HepG2 (cell line): Measurements from ENCODE around the gene ZNF189. TPM values are rescaled to one million over a fixed set of nuclear protein-coding genes. Genes with fewer than 3 reads are reported as not detected.

Experiments
- BRCA1 ChIP-seq: sonication (generic); formaldehyde crosslinking; IDR thresholded peaks from 2 replicates; pipeline ENCODE4 v1.4.0; 2020; ENCODE audit warnings: missing genetic modification reagents
- ELF1 ChIP-seq: sonication (generic); formaldehyde crosslinking; IDR thresholded peaks from 2 replicates; pipeline ENCODE4 v1.4.0; 2020; ENCODE audit warnings: missing genetic modification reagents
- ERF ChIP-seq: IDR thresholded peaks from 2 replicates; pipeline ENCODE4 v1.6.1; 2018; ENCODE audit warnings: missing biosample characterization, missing genetic modification reagents
- FOSL2 ChIP-seq: sonication (generic); formaldehyde crosslinking; IDR thresholded peaks from 2 replicates; pipeline ENCODE4 v1.4.0; 2020; ENCODE audit warnings: missing genetic modification reagents
- FOXK2 ChIP-seq: fragments of 450-650 bp; IDR thresholded peaks from 2 replicates; pipeline ENCODE4 v1.6.1; 2016
- JUNB ChIP-seq: sonication (generic); formaldehyde crosslinking; IDR thresholded peaks from 2 replicates; pipeline ENCODE4 v1.8.0; 2022; ENCODE audit warnings: missing genetic modification reagents, mild to moderate bottlenecking, borderline replicate concordance
- KAT2B ChIP-seq: fragments of 150-350 bp; IDR thresholded peaks from 2 replicates; pipeline ENCODE4 v1.6.1; 2014; ENCODE audit warnings: low read depth, low read length, borderline replicate concordance
- RBFOX2 ChIP-seq: fragments of 200-400 bp; formaldehyde crosslinking; IDR thresholded peaks from 2 replicates; pipeline ENCODE4 v1.6.1; 2017; ENCODE audit warnings: low read depth, mild to moderate bottlenecking, low read length
- SOX13 ChIP-seq, 3 experiments: fragments of 450-650 bp in 1 of 3; sonication (generic) in 1 of 3; formaldehyde crosslinking in 1 of 3; IDR thresholded peaks in 2 of 3; conservative IDR thresholded peaks in 1 of 3; 2 replicates each; pipeline versions ENCODE4 v1.5.0 to v1.6.1; 2016 to 2020; ENCODE audit warnings: antibody characterized with exemption in 1 of 3, mild to moderate bottlenecking in 1 of 3, missing compliant biosample characterization in 1 of 3, missing genetic modification reagents in 1 of 3, moderate library complexity in 1 of 3
- ZBTB20 ChIP-seq: sonication (generic); formaldehyde crosslinking; IDR thresholded peaks from 2 replicates; pipeline ENCODE4 v1.8.1; 2023; ENCODE audit warnings: missing genetic modification reagents, low read depth, mild to moderate bottlenecking, borderline replicate concordance
- ZNF251 ChIP-seq: sonication (generic); formaldehyde crosslinking; IDR thresholded peaks from 2 replicates; pipeline ENCODE4 v1.9.0; 2021; ENCODE audit warnings: mild to moderate bottlenecking, missing genetic modification reagents
- ZNF329 ChIP-seq: sonication (generic); formaldehyde crosslinking; IDR thresholded peaks from 2 replicates; pipeline ENCODE4 v1.9.0; 2021; ENCODE audit warnings: low read depth, mild to moderate bottlenecking, missing genetic modification reagents
- ZNF331 ChIP-seq: sonication (generic); formaldehyde crosslinking; IDR thresholded peaks from 2 replicates; pipeline ENCODE4 v1.4.0; 2020; ENCODE audit warnings: missing genetic modification reagents
- ZNF550 ChIP-seq: sonication (generic); formaldehyde crosslinking; IDR thresholded peaks from 2 replicates; pipeline ENCODE4 v1.4.0; 2020; ENCODE audit warnings: mild to moderate bottlenecking, missing genetic modification reagents, borderline replicate concordance
- ZNF558 ChIP-seq: sonication (generic); formaldehyde crosslinking; IDR thresholded peaks from 2 replicates; pipeline ENCODE4 v1.9.0; 2022; ENCODE audit warnings: mild to moderate bottlenecking, missing genetic modification reagents, borderline replicate concordance
- ZNF569 ChIP-seq: sonication (generic); formaldehyde crosslinking; IDR thresholded peaks from 2 replicates; pipeline ENCODE4 v1.5.0; 2020; ENCODE audit warnings: mild to moderate bottlenecking, missing genetic modification reagents, moderate library complexity, borderline replicate concordance
- ZSCAN31 ChIP-seq: sonication (generic); formaldehyde crosslinking; IDR thresholded peaks from 2 replicates; pipeline ENCODE4 v1.5.0; 2020; ENCODE audit warnings: low read depth, mild to moderate bottlenecking, missing genetic modification reagents
- polyA plus RNA-seq, 8 experiments: library from polyadenylated mRNA; depleted of rRNA in 3 of 8; stranded (reverse) in 7 of 8; unstranded in 1 of 8; fragments of >200 nt; fragmentation: Illumina TruSeq in 4 of 8; extraction: Trizol in 4 of 8; gene quantifications; 2 replicates each; pipeline versions ENCODE4 v1.2.1 to v1.2.3, GENCODE V29; 2011 to 2016; ENCODE audit warnings: low read depth in 4 of 8, missing spikeins in 1 of 8, mixed read lengths in 1 of 8; ENCODE audit not compliant: insufficient read depth in 1 of 8
- total RNA-seq, 5 experiments: library from RNA; depleted of rRNA; stranded (reverse); fragments of >200 nt; fragmentation: Illumina TruSeq; extraction: Trizol; gene quantifications; 2 replicates each; pipeline ENCODE4 v1.2.3, GENCODE V29; 2016; ENCODE audit warnings: low read depth in 1 of 5
- TF ChIP-seq, protein P1 (sequence below): sonication (generic); formaldehyde crosslinking; conservative IDR thresholded peaks from 2 replicates; pipeline ENCODE4 v1.5.0; 2020; ENCODE audit warnings: missing genetic modification reagents
- TF ChIP-seq, protein P2 (sequence below): IDR thresholded peaks from 2 replicates; pipeline ENCODE4 v1.4.0; 2020; ENCODE audit warnings: mild to moderate bottlenecking, missing genetic modification reagents
- TF ChIP-seq, protein P3 (sequence below): sonication (generic); formaldehyde crosslinking; IDR thresholded peaks from 2 replicates; pipeline ENCODE4 v1.5.0; 2020; ENCODE audit warnings: mild to moderate bottlenecking, low read depth, missing genetic modification reagents, borderline replicate concordance
- TF ChIP-seq, protein P4 (sequence below): sonication (generic); formaldehyde crosslinking; conservative IDR thresholded peaks from 2 replicates; pipeline ENCODE4 v1.8.0; 2022; ENCODE audit warnings: low read depth, missing genetic modification reagents

Gene ZNF189
- total and polyA plus RNA-seq, 2 of the 13 experiments (the other 11 are each of a cell fraction or from before 2014, with no cell fraction given): 8.4 to 50.0 TPM

DNA sequence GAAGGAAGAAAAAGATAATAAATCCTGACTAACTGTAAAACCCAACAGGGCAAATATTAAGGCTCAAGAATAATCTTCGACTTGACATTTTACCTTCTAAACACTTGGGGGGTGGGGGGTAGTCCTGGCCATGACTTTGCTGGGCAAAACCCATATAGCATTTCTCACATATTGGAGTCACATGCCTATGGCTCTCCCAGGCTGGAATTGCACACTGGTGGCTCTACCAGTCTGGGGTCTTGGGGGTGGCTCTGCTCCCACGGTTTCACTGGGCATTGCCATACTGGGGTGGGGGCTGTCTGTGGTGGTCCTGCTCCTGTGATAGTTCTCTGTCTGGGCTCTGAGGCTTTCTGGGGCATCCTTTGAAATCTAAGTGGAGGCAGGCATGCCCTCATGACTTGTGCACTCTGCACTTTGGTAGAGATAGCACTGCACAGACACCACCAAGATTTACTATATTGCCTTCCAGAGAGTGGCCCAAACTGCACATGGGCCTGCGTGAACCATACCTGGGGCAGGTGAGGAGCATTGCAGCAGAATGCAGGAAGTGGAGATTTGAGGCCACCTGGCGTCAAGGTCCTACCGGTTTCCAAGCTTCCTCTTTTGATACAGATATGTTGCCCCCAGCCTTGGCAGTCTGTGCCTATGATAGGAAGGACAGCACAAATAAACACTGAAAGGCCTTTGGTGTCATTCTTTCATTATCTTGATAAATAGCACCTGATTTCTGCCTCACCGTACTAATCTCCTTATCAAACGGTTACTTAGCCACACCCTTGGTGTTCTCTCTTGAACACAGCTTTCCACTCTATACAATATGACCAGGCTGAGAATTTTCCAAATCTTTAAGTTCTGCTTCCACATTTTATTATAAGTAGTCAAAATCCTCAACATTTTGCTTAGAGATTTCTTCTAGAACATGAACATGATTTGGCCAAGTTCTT lies 43.6 kb upstream of the ZNF189 start (continued):
- TF ChIP-seq, protein P1, sequence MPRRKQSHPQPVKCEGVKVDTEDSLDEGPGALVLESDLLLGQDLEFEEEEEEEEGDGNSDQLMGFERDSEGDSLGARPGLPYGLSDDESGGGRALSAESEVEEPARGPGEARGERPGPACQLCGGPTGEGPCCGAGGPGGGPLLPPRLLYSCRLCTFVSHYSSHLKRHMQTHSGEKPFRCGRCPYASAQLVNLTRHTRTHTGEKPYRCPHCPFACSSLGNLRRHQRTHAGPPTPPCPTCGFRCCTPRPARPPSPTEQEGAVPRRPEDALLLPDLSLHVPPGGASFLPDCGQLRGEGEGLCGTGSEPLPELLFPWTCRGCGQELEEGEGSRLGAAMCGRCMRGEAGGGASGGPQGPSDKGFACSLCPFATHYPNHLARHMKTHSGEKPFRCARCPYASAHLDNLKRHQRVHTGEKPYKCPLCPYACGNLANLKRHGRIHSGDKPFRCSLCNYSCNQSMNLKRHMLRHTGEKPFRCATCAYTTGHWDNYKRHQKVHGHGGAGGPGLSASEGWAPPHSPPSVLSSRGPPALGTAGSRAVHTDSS: no peak
- TF ChIP-seq JUNB (CRISPR knock-in tag) (no peak), ZNF558 (no peak), ZNF569 (CRISPR knock-in tag) (no peak), FOXK2 (no peak), ELF1 (CRISPR knock-in tag) (no peak), ZSCAN31 (CRISPR knock-in tag) (no peak; the same call in 1 of the 2 replicates), ERF (CRISPR knock-in tag) (no peak), KAT2B (no peak), ZNF331 (CRISPR knock-in tag) (no peak), ZNF550 (CRISPR knock-in tag) (no peak; the same call in 1 of the 2 replicates), ZBTB20 (CRISPR knock-in tag) (0 out of 2 replicates have a peak, but pooled peaks have one; percentile 47), BRCA1 (CRISPR knock-in tag) (no peak), RBFOX2 (no peak), ZNF251 (CRISPR knock-in tag) (no peak), SOX13 (IDR thresholded peaks at IDR 0.05) (no peak; the same call in 1 of the 2 replicates), SOX13 (CRISPR knock-in tag; conservative IDR thresholded peaks at IDR 0.05 in 1 of 2, IDR thresholded peaks at IDR 0.05 in 1 of 2) (no peak), FOSL2 (no peak; the same call in 1 of the 2 replicates), ZNF329 (CRISPR knock-in tag) (no peak)
- TF ChIP-seq, protein P2, sequence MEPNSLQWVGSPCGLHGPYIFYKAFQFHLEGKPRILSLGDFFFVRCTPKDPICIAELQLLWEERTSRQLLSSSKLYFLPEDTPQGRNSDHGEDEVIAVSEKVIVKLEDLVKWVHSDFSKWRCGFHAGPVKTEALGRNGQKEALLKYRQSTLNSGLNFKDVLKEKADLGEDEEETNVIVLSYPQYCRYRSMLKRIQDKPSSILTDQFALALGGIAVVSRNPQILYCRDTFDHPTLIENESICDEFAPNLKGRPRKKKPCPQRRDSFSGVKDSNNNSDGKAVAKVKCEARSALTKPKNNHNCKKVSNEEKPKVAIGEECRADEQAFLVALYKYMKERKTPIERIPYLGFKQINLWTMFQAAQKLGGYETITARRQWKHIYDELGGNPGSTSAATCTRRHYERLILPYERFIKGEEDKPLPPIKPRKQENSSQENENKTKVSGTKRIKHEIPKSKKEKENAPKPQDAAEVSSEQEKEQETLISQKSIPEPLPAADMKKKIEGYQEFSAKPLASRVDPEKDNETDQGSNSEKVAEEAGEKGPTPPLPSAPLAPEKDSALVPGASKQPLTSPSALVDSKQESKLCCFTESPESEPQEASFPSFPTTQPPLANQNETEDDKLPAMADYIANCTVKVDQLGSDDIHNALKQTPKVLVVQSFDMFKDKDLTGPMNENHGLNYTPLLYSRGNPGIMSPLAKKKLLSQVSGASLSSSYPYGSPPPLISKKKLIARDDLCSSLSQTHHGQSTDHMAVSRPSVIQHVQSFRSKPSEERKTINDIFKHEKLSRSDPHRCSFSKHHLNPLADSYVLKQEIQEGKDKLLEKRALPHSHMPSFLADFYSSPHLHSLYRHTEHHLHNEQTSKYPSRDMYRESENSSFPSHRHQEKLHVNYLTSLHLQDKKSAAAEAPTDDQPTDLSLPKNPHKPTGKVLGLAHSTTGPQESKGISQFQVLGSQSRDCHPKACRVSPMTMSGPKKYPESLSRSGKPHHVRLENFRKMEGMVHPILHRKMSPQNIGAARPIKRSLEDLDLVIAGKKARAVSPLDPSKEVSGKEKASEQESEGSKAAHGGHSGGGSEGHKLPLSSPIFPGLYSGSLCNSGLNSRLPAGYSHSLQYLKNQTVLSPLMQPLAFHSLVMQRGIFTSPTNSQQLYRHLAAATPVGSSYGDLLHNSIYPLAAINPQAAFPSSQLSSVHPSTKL (CRISPR knock-in tag): no peak
- TF ChIP-seq, protein P3, sequence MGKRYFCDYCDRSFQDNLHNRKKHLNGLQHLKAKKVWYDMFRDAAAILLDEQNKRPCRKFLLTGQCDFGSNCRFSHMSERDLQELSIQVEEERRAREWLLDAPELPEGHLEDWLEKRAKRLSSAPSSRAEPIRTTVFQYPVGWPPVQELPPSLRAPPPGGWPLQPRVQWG (CRISPR knock-in tag): no peak
- TF ChIP-seq, protein P4, sequence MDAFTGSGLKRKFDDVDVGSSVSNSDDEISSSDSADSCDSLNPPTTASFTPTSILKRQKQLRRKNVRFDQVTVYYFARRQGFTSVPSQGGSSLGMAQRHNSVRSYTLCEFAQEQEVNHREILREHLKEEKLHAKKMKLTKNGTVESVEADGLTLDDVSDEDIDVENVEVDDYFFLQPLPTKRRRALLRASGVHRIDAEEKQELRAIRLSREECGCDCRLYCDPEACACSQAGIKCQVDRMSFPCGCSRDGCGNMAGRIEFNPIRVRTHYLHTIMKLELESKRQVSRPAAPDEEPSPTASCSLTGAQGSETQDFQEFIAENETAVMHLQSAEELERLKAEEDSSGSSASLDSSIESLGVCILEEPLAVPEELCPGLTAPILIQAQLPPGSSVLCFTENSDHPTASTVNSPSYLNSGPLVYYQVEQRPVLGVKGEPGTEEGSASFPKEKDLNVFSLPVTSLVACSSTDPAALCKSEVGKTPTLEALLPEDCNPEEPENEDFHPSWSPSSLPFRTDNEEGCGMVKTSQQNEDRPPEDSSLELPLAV (CRISPR knock-in tag): no peak
